Esophagus muscularis mucosa (tissue), 4 donors: ENCODE data around the gene CAP2.

ENCODE experiments used
- EP300 ChIP-seq: sonication (generic); formaldehyde crosslinking; IDR thresholded peaks from one replicate; pipeline ENCODE4 v1.6.1; 2017; ENCODE audit warnings: antibody characterized with exemption
- POLR2A ChIP-seq: fragments of 450-650 bp; IDR thresholded peaks from one replicate; pipeline ENCODE4 v1.6.1; 2017; ENCODE audit warnings: antibody characterized with exemption, moderate library complexity, mild to moderate bottlenecking, low read depth
- TF ChIP-seq, protein P1 (sequence below), 3 experiments: fragments of 200-600 bp in 2 of 3; fragments of 450-650 bp in 1 of 3; sonication (generic) in 2 of 3; IDR thresholded peaks; one replicate each; pipeline ENCODE4 v1.5.1; 2017 to 2019; ENCODE audit warnings: antibody characterized with exemption in 3 of 3, mild to moderate bottlenecking in 2 of 3, moderate library complexity in 1 of 3

DNA sequence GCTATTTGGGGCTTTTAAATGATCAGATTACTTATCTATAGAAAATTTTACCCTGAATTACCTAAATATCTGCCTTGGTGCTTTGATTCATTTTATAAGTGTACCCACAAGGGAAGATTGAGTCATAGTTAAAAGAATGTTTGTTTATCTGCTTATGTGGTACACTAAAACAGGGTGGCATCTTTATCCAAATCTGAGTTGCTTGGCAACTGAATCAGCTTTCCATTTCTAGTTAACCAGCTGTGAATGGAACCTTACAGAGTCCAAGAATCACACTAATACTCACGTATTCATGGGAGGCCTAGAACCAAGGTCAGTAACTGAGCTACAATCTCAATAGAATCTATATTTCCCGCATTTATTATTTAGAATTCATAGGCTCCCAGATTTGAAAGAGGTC is 44.0 kb upstream of the CAP2 start:
- TF ChIP-seq, protein P1, sequence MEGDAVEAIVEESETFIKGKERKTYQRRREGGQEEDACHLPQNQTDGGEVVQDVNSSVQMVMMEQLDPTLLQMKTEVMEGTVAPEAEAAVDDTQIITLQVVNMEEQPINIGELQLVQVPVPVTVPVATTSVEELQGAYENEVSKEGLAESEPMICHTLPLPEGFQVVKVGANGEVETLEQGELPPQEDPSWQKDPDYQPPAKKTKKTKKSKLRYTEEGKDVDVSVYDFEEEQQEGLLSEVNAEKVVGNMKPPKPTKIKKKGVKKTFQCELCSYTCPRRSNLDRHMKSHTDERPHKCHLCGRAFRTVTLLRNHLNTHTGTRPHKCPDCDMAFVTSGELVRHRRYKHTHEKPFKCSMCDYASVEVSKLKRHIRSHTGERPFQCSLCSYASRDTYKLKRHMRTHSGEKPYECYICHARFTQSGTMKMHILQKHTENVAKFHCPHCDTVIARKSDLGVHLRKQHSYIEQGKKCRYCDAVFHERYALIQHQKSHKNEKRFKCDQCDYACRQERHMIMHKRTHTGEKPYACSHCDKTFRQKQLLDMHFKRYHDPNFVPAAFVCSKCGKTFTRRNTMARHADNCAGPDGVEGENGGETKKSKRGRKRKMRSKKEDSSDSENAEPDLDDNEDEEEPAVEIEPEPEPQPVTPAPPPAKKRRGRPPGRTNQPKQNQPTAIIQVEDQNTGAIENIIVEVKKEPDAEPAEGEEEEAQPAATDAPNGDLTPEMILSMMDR (IDR thresholded peaks at IDR 0.05), result no peak
- TF ChIP-seq EP300 (no peak), POLR2A (no peak)
